WTC11 (cell line): ENCODE measurements around the gene CRADD. TPM values are rescaled to one million over a fixed set of nuclear protein-coding genes. Genes with fewer than 3 reads are reported as not detected.

Experiments
- ATAC-seq: fragments of 200-7000 bp; cut with Tn5 transposase; 2 replicates; pipeline ENCODE4 v1.10.0; 2021; ENCODE audit warnings: mild to moderate bottlenecking, moderate library complexity
- CTCF ChIA-PET: fragments of 300-600 bp; sonication (Branson Sonifier 250); formaldehyde crosslinking; loops from one replicate; lab custom pipeline; 2021; ENCODE audit warnings: antibody characterized with exemption; lab: Charles Lee
- POLR2A ChIA-PET: fragments of 350-600 bp; sonication (Branson Sonifier 250); formaldehyde crosslinking; loops from one replicate; lab custom pipeline; 2021; ENCODE audit warnings: antibody characterized with exemption; lab: Charles Lee
- DNase-seq: peaks from one replicate; pipeline ENCODE4 v3.0.0; 2021; ENCODE audit warnings: low spot score
- H3K27ac Mint-ChIP-seq: 2 replicates; pipeline ENCODE4 v1.8.0; 2021; ENCODE audit warnings: mixed read lengths
- H3K27me3 Mint-ChIP-seq: 2 replicates; pipeline ENCODE4 v1.8.0; 2021; ENCODE audit warnings: low read depth, mild to moderate bottlenecking, moderate library complexity, mixed read lengths
- H3K36me3 Mint-ChIP-seq: 2 replicates; pipeline ENCODE4 v1.8.0; 2021; ENCODE audit warnings: mixed read lengths
- H3K4me1 Mint-ChIP-seq: 2 replicates; pipeline ENCODE4 v1.8.0; 2022; ENCODE audit warnings: mixed read lengths
- H3K4me3 Mint-ChIP-seq: 2 replicates; pipeline ENCODE4 v1.8.0; 2021; ENCODE audit warnings: mild to moderate bottlenecking, moderate library complexity, mixed read lengths
- H3K9me3 Mint-ChIP-seq: 2 replicates; pipeline ENCODE4 v1.8.0; 2021; ENCODE audit warnings: mixed read lengths
- ATF1 ChIP-seq: sonication (generic); formaldehyde crosslinking; IDR thresholded peaks from 2 replicates; pipeline ENCODE4 v1.8.1; 2023; ENCODE audit warnings: mild to moderate bottlenecking, moderate library complexity, missing genetic modification reagents
- ATF2 ChIP-seq: sonication (generic); formaldehyde crosslinking; IDR thresholded peaks from 2 replicates; pipeline ENCODE4 v1.8.1; 2022; ENCODE audit warnings: low read depth, missing genetic modification reagents, borderline replicate concordance
- ATF3 ChIP-seq: sonication (generic); formaldehyde crosslinking; conservative IDR thresholded peaks from 2 replicates; pipeline ENCODE4 v1.8.1; 2022; ENCODE audit warnings: mild to moderate bottlenecking, missing genetic modification reagents
- ATF6 ChIP-seq: sonication (generic); formaldehyde crosslinking; IDR thresholded peaks from 2 replicates; pipeline ENCODE4 v1.8.1; 2023; ENCODE audit warnings: mild to moderate bottlenecking, missing genetic modification reagents
- CDX4 ChIP-seq: fragments of 250-450 bp; sonication (Bioruptor Pico); IDR thresholded peaks from 2 replicates; pipeline ENCODE4 v1.9.0; 2021; ENCODE audit warnings: moderate library complexity, mild to moderate bottlenecking, inconsistent platforms, borderline replicate concordance
- E2F4 ChIP-seq: sonication (generic); formaldehyde crosslinking; IDR thresholded peaks from 2 replicates; pipeline ENCODE4 v1.8.1; 2022; ENCODE audit warnings: low read depth, mild to moderate bottlenecking, moderate library complexity, missing genetic modification reagents, borderline replicate concordance
- ERG ChIP-seq: fragments of 250-450 bp; sonication (Bioruptor Pico); IDR thresholded peaks from 2 replicates; pipeline ENCODE4 v1.8.0; 2021; ENCODE audit warnings: mild to moderate bottlenecking
- FOXK1 ChIP-seq: sonication (generic); formaldehyde crosslinking; IDR thresholded peaks from 2 replicates; pipeline ENCODE4 v1.8.0; 2022; ENCODE audit warnings: mild to moderate bottlenecking, moderate library complexity, missing genetic modification reagents
- HMGXB4 ChIP-seq: sonication (generic); formaldehyde crosslinking; IDR thresholded peaks from 2 replicates; pipeline ENCODE4 v1.8.1; 2023; ENCODE audit warnings: mild to moderate bottlenecking, moderate library complexity, missing genetic modification reagents
- IRF1 ChIP-seq: sonication (generic); formaldehyde crosslinking; IDR thresholded peaks from 2 replicates; pipeline ENCODE4 v1.8.0; 2023; ENCODE audit warnings: missing genetic modification reagents
- KAT7 ChIP-seq: sonication (generic); formaldehyde crosslinking; IDR thresholded peaks from 2 replicates; pipeline ENCODE4 v1.8.1; 2023; ENCODE audit warnings: missing genetic modification reagents, mild to moderate bottlenecking, borderline replicate concordance
- NR3C1 ChIP-seq: sonication (generic); formaldehyde crosslinking; conservative IDR thresholded peaks from 2 replicates; pipeline ENCODE4 v1.8.1; 2023; ENCODE audit warnings: low read depth, mild to moderate bottlenecking, missing genetic modification reagents
- RELA ChIP-seq: sonication (generic); formaldehyde crosslinking; IDR thresholded peaks from 2 replicates; pipeline ENCODE4 v1.8.1; 2022; ENCODE audit warnings: missing genetic modification reagents, mild to moderate bottlenecking, borderline replicate concordance
- SP1 ChIP-seq: sonication (generic); formaldehyde crosslinking; conservative IDR thresholded peaks from 2 replicates; pipeline ENCODE4 v1.8.1; 2022; ENCODE audit warnings: missing genetic modification reagents
- TCF7 ChIP-seq: sonication (generic); formaldehyde crosslinking; IDR thresholded peaks from 2 replicates; pipeline ENCODE4 v1.8.0; 2022; ENCODE audit warnings: mild to moderate bottlenecking, low read depth, missing genetic modification reagents, moderate library complexity
- TEAD4 ChIP-seq: sonication (generic); formaldehyde crosslinking; IDR thresholded peaks from 2 replicates; pipeline ENCODE4 v1.8.0; 2022; ENCODE audit warnings: mild to moderate bottlenecking, missing genetic modification reagents
- USF1 ChIP-seq: sonication (generic); formaldehyde crosslinking; IDR thresholded peaks from 2 replicates; pipeline ENCODE4 v1.8.0; 2022; ENCODE audit warnings: mild to moderate bottlenecking, missing genetic modification reagents
- ZNF396 ChIP-seq: fragments of 250-450 bp; sonication (Bioruptor Pico); IDR thresholded peaks from 2 replicates; pipeline ENCODE4 v1.8.0; 2021; ENCODE audit warnings: mild to moderate bottlenecking, moderate library complexity, borderline replicate concordance
- total RNA-seq: library from RNA; stranded (reverse); gene quantifications from 3 replicates; pipeline ENCODE4 v1.2.3, GENCODE V29; 2021

The CRADD gene
- total RNA-seq, 1 experiment from 2014 or later = 11.6 TPM

GRCh38 chr12:93664573-93665138, 12.5 kb upstream of the CRADD start:
- no peak overlapping the region for H3K4me3 Mint-ChIP-seq
- ChIA-PET POLR2A (no interaction called here), CTCF (no interaction called here)
- peaks cover 6% of the 10 kb centered on the region for H3K4me1 Mint-ChIP-seq
- H3K36me3 Mint-ChIP-seq = peaks cover 11% of the 10 kb centered on the region
- no peak for DNase-seq
- ATAC-seq = no peak
- H3K27ac Mint-ChIP-seq = no peak overlapping the region
- no peak for TF ChIP-seq KAT7
- TF ChIP-seq ZNF396 (CRISPR knock-in tag) = no peak
- no peak for TF ChIP-seq ERG
- no peaks in the 10 kb centered on the region for H3K27me3 Mint-ChIP-seq
- H3K9me3 Mint-ChIP-seq = peaks cover 26% of the 10 kb centered on the region

- CTCF ChIA-PET = interaction anchor here (0.8 to 1.4 kb wide), 2 partner anchors 433 to 435 kb away, joined by 3 read pairs; no protein-coding TSS in a partner anchor
- Mint-ChIP-seq H3K4me3 (no peak overlapping the region), H3K27ac (no peak overlapping the region)
- TF ChIP-seq HMGXB4 (CRISPR knock-in tag) (no peak), ATF6 (CRISPR knock-in tag) (no peak)
- TF ChIP-seq, all 79 proteins: peak for 0
- ATAC-seq (no peak), DNase-seq (no peak)
- no peaks in the 10 kb centered on the region for H3K27me3 Mint-ChIP-seq
- peaks cover 32% of the 10 kb centered on the region for H3K9me3 Mint-ChIP-seq
- peaks cover 16% of the 10 kb centered on the region for H3K36me3 Mint-ChIP-seq
- H3K4me1 Mint-ChIP-seq = peaks cover 5% of the 10 kb centered on the region
- POLR2A ChIA-PET = no interaction called here
These were observed 9.5 kb upstream of the CRADD start for GRCh38 chr12:93667672-93668071.

GRCh38 chr12:93668919-93669418, 8.2 kb upstream of the CRADD start:
- POLR2A ChIA-PET = no interaction called here
- Mint-ChIP-seq H3K4me3 (no peak overlapping the region), H3K9me3 (peaks cover 32% of the 10 kb centered on the region), H3K4me1 (no peaks in the 10 kb centered on the region), H3K27ac (no peak overlapping the region), H3K27me3 (no peaks in the 10 kb centered on the region), H3K36me3 (peaks cover 16% of the 10 kb centered on the region)
- no peak for ATAC-seq
- DNase-seq = no peak
- CTCF ChIA-PET = no interaction called here
- TF ChIP-seq ATF2 (no peak), NR3C1 (no peak), TCF7 (CRISPR knock-in tag) (no peak), ATF1 (CRISPR knock-in tag) (no peak), TEAD4 (CRISPR knock-in tag) (no peak), FOXK1 (no peak), ATF3 (no peak), USF1 (CRISPR knock-in tag) (no peak), SP1 (CRISPR knock-in tag) (no peak), RELA (no peak), IRF1 (CRISPR knock-in tag) (no peak), E2F4 (CRISPR knock-in tag) (no peak), CDX4 (no peak), ERG (no peak)
